ENCODE results near the gene CREB3L4.

Gene CREB3L4

DNA sequence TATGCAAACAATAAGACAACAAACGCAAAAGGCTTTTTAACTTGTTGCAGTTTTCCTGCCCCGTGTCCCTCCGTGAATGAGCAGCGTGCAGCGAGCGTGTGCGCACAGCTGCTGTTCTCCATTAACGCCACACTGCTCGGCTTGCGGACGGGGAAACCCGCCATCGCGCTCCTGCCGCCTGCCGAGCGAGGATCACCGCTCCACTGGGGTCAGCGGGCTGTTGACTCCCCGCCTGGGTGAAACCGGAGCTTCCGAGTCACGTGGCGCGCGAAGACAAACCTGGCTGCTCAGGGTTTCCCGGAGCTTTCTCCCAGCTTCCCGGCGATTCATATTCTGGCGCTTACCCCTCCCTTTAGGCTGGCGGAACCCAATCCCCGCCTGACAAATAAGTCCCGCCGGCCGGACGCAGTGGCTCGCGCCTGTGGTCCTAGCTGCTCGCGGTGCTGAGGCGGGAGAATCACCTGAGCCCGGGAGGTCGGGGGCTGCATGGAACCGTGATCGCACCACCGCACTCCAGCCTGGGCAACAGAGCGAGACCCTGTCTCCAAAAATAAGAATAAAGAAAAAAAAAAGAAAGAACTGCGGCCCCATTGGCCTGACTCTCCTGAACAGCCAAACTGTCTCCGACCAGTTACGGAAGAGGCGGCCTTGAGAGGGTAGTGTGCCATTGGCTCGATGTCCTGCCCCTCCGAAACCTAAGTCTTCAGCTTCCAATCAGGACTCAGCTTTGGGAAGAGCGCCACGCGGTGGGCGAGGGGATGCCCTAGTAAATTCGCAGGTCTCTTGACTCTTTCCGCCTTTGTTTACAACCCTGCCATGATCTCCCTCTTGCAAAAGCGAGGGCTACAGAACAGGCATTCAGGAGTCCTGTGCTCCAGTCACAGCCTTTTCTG, at the start of gene CREB3L4:
CREB3L4 (plus strand) TSS at position 796 of the 893 bp plus-strand sequence. CDS start 624 bp downstream, outside the sequence.
- no peak for FAIRE-seq

DNA sequence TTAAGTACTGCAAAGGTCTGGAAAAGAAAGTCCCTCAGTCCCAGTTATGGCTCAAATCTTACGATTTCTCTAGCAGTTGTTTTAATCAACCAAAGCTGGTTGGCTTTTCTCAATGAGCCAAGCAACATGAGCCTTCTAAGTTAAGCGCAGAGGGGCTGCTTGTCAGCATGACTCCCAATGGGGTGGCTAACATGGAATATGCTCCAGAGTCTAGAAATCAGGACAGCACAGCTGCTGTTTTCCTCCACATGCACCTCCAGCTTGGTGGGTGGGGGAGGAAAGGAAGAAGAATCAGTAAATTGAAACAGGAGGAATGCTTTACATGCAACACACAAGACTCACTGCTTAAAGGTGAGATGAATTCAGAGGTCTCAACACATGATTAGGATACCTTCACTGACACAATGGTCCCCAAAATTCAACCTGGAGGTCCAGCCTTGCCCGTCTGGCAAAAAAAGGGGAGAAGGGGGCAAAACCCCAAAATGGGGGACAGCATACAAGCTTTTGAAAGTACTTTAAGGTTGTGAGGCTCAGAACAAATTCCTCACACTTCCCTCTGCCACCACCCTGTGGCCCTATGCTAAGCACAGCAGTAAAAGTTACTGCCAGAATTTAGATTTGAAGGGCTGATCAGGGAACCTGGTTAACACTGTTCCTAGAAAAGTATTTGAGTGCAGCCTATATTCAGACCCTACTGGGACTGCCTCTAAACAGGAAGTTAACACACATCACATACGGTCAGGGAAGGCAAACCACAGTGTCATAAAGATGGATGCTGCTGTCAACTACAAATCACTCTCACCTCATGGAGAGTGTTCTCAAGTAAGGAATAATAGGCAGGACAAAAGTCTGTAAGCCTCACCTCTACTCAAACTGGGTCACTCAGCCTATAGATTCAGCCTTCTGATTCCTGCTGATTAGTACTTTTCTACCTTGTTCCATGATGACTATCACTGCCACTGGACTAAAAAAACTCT, 47.5 kb upstream of the CREB3L4 start:
- FAIRE-seq, result no peak

DNA sequence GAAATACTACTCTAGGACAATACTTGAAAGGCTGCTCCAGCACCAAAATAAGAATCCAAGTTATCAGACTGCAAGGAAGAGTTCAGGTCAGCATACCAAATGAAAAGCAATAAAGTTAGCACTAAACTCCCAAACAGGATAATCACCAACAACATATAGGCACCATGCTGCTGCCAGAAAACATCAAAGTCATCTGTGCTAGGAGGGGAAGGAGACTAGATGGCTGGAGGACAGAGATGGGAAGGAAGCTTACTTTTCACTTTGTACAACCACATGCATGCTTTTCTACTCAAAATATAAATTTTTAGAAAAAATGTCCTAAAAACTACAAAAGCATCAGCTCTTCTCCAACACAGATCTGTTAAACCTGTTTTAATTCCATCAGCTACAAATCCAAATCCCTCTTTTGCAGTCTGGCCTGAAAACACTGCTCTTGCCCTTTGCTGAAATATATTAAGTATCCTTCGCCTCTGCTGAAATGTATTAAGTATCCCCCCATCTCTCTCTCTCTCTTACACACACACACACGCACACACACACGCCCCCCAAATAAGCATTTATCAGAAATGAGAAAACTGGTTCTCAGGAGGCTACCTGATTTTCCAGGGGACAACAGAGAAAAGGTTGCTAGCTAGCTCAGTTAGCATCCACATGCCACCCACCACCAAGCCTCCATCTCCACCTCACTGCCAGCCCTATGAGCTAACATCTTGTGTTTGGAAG, 46.5 kb upstream of the CREB3L4 start:
- FAIRE-seq, result no peak

DNA sequence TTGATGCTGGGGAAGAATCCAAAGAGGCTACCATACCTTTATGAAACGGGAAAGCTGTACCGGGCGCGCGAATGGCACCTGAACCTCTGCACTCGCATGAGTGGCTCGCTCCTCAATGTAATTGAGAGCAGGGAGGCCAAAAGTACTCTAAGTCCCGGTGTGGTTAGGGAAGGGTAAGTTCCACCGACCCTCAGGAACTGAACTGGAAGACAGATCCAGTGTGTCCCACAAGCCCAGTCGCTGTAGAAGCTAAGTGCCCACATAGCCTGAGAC, 46.0 kb upstream of the CREB3L4 start:
- FAIRE-seq, result no peak

DNA sequence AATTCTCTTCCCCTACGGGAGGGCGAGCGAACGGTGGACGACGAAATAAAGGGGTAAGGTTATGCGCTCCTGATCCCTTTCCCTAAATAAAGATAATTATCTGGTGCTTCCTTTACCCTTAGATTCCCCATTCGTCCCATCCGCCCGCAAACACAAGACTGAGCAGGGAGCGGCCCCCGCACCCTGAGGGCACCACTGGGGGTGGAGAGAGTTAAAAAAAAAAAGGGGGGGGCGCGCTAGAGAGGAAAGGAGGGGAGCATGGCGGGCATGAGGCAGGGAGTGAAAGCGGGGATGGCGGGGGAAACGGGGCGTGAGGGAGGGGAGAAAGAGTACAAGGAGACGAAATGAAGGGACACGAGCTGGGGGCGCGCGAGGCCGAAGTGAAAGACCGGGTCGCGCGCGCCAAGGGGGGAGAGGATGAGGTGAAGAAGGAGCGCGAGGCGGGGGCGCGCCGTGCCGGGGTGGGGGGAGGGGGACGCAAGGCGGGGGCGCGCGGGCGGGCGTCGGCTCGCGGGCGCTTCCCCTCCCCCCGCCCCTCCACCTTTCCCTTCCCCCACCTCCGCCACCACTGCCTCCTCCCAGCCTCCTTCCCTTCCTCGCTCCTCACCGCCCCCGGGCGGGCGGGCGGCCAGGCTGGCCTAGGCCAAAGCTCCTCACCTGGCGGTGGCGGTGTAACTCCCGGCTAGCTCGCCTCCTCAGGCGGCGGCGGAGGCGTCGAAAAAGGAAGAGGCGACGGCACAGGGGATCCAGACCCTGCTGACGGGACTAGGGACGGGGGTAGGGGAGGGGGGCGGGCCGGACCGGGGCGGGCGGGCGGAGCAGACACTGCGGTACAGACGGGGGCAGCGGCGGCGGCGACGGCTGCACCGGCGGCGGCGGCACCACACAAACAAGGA, 45.4 kb upstream of the CREB3L4 start:
- no peak for FAIRE-seq

DNA sequence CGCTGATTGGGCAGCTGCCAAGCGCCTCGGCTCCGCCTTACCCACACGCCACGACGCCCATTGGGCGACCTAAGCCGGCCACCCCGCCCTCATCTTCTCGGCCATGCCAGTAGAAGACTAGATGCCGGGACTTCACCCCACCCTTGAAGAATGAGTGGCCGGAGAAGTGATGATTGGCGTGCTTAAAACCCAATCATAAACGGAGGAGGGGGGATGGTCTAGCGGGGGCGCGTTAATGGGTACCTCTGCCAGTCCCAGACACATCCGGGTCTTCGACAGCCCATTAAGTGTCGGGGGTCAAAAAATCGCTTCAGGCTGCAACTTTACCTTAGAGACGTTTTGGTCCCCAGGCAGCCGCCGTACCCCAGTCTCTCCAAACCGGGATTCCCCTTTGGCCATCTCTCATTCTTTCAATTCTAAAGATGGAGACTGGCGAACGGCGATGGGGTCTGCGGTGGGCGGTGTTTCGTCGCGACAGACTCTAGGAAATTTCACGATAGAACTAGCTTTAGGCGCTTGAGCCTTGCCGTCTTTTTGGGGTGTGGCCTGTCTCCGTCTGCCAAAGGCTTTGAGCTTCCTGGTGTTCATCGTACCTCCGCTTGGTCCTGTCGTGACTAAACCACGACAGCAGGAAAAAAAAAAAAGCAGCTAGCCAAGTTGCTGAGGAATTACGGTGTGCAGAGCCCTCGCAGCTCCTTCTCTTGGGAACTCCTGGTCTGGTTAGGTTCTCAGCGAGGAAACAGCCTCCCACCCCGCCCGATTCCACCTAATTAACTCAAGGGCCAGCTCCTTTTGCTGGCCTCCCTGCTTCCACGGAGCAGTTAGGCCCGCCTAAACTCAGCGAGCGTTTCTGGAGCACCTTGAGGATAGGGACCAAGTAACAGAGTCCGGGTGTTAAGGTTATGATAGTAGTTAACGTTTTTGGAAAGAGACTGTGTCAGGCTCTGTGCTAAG, 44.5 kb upstream of the CREB3L4 start, which contains the start of gene GATAD2B:
GATAD2B (minus strand) TSS at position 1 of the 954 bp plus-strand sequence. CDS start 94,625 bp downstream, outside the sequence.
- FAIRE-seq, result peak; percentile 78

DNA sequence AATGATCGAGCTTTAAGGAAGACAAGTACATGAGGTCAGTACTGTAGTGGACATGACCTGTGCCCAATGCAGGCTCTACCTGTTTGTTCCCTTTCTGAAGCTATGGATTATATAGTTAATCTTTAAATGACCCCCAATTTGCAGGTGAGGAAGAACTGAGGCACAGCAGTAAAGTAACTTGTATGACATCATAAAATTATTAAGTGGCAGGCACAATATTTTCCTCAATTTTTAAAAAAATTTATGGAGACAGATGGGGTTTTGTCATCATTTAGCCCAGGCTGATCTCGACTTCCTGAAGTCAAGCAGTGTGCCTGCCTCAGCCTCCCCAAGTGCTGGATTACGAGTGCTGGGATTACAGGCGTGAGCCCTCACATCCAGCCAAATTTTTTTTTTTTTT, 41.3 kb upstream of the CREB3L4 start:
- FAIRE-seq, result no peak

GRCh38 chr1:153928245-153928644, 39.5 kb upstream of the CREB3L4 start:
- FAIRE-seq, result no peak

- no peak for FAIRE-seq
Observed at GRCh38 chr1:153928791-153929341, 38.8 kb upstream of the CREB3L4 start.

- no peak for FAIRE-seq
Observed at GRCh38 chr1:153929426-153929825, 38.3 kb upstream of the CREB3L4 start.

GRCh38 chr1:153929981-153930948, 37.4 kb upstream of the CREB3L4 start:
- no peak for FAIRE-seq

DNA sequence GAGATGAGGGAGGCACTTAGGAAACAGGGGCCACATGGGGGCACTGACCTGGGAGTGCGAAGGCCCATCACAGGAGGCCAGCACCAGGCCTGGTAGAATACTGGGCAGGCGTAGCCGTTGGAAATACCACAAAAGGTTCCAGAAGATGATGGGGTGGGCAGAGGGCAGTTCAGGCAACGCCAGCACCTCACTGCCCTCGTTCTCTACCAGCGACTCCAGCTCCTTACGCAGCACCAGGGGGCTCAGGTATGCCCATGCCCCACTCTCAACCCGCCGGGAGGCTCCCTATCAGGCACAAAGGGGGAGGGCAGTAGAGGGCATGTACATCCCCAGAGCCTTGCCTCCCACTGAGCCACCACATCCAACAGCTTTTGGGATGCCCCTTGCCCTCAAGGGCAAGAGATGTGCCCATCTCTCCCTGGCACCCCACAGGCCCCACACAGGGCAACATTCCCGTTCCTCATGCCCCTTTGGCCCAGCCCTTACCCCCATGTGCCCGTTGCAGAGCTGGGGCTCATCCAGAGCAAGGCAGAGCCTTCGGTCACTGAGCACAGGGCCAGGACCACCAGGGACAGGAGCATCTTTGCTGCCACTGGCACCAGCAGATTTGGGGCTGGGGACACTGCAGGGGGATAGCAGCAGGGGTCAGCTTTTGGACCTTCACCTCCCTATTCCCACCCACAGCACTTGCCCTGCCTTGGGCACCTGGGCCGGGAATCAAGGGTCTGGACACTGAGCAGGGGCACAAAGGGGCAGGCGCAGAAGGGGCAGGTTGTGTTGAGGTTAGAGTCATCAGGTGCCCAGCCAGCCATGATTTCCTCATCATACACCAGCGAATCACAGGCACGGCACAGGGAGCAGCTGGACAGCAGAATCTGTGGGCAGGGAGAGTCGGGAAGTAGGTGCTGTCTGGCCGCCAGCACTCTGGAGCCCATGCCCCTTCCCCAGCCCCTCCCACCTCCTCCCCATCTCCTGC, 35.3 kb upstream of the CREB3L4 start:
- FAIRE-seq, result no peak

GRCh38 chr1:153933430-153933829, 34.3 kb upstream of the CREB3L4 start:
- FAIRE-seq, result no peak

- FAIRE-seq, result no peak
Observed at GRCh38 chr1:153933955-153934354, 33.7 kb upstream of the CREB3L4 start.

- no peak for FAIRE-seq
Observed at GRCh38 chr1:153934746-153935145, 33.0 kb upstream of the CREB3L4 start.

- no peak for FAIRE-seq
Observed at GRCh38 chr1:153936011-153936802, 31.5 kb upstream of the CREB3L4 start.

DNA sequence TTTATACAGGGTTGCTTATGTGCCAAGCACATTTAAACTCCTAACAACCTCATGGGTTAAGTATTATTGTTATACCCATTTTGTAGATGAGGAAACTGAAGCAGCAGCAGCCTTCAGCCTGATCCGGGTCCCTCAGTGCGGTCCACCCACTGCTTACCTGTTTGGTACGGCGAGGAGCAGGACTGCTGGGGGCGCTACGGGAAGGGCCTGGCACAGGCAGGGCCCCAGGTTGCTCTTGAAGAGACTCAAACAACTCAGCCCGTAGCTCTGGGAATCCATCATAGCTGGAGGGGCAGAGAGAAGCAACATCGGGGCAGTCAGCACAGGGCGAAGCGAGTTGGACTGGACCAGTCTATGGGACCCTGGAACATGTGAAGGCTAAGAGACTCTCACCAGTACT, 30.4 kb upstream of the CREB3L4 start:
- no peak for FAIRE-seq

Data from islet of Langerhans (tissue), 1 donor.